GM12878 (cell line): Measurements from ENCODE around the gene NNMT.

ENCODE experiments used
- CBFB ChIP-seq: IDR thresholded peaks from 2 replicates; pipeline ENCODE4 v1.6.1; 2016; ENCODE audit warnings: antibody characterized with exemption, low read depth
- CHD4 ChIP-seq: fragments of 200-600 bp; sonication (generic); IDR thresholded peaks from 2 replicates; pipeline ENCODE4 v1.6.1; 2016; ENCODE audit warnings: mild to moderate bottlenecking
- CREB1 ChIP-seq: IDR thresholded peaks from 2 replicates; pipeline ENCODE4 v1.6.1; 2012; ENCODE audit warnings: low read depth, mild to moderate bottlenecking, inconsistent platforms
- FOXM1 ChIP-seq: IDR thresholded peaks from 2 replicates; pipeline ENCODE4 v1.6.1; 2012; ENCODE audit warnings: low read depth, mild to moderate bottlenecking, inconsistent platforms, low read length, moderate library complexity
- NR2C2 ChIP-seq: IDR thresholded peaks from 2 replicates; pipeline ENCODE4 v1.6.1; 2011; ENCODE audit warnings: borderline replicate concordance, low read depth; ENCODE audit not compliant: control insufficient read depth, insufficient read length
- POLR2A ChIP-seq: IDR thresholded peaks from 2 replicates; pipeline ENCODE4 v1.6.1; 2011; ENCODE audit warnings: low read depth, mild to moderate bottlenecking, low read length
- POLR2AphosphoS5 ChIP-seq: IDR thresholded peaks from 2 replicates; pipeline ENCODE4 v1.6.1; 2011; ENCODE audit warnings: mild to moderate bottlenecking, low read length, inconsistent platforms
- SREBF1 ChIP-seq: IDR thresholded peaks from 2 replicates; pipeline ENCODE4 v1.6.1; 2012; ENCODE audit warnings: mild to moderate bottlenecking, low read length
- SRF ChIP-seq, 2 experiments: IDR thresholded peaks; 2 replicates each; pipeline ENCODE4 v1.6.1; 2011; ENCODE audit warnings: low read depth in 2 of 2, low read length in 2 of 2, mild to moderate bottlenecking in 1 of 2, moderate library complexity in 1 of 2
- WRNIP1 ChIP-seq: IDR thresholded peaks from 2 replicates; pipeline ENCODE4 v1.6.1; 2011; ENCODE audit warnings: low read depth, low read length, improper control_type of control experiment, borderline replicate concordance
- TF ChIP-seq, protein P1 (sequence below): IDR thresholded peaks from 2 replicates; pipeline ENCODE4 v1.6.1; 2011; ENCODE audit warnings: mild to moderate bottlenecking, low read depth, low read length, moderate library complexity; ENCODE audit not compliant: insufficient replicate concordance
- TF ChIP-seq, protein P2 (sequence below), 3 experiments: IDR thresholded peaks in 2 of 3; conservative IDR thresholded peaks in 1 of 3; 2 replicates each; pipeline ENCODE4 v1.5.1; 2011; ENCODE audit warnings: low read depth in 3 of 3, low read length in 3 of 3, mild to moderate bottlenecking in 3 of 3, control low read depth in 2 of 3, moderate library complexity in 2 of 3, inconsistent platforms in 1 of 3, mixed read lengths in 1 of 3; ENCODE audit not compliant: control insufficient read depth in 2 of 3, insufficient read depth in 1 of 3; ENCODE audit errors: extremely low read depth in 1 of 3
- TF ChIP-seq, protein P3 (sequence below): fragments of 450-650 bp; IDR thresholded peaks from 2 replicates; pipeline ENCODE4 v1.6.1; 2016; ENCODE audit warnings: mild to moderate bottlenecking
- TF ChIP-seq, protein P4 (sequence below): IDR thresholded peaks from 2 replicates; pipeline ENCODE4 v1.6.1; 2012; ENCODE audit warnings: low read length, inconsistent platforms

DNA sequence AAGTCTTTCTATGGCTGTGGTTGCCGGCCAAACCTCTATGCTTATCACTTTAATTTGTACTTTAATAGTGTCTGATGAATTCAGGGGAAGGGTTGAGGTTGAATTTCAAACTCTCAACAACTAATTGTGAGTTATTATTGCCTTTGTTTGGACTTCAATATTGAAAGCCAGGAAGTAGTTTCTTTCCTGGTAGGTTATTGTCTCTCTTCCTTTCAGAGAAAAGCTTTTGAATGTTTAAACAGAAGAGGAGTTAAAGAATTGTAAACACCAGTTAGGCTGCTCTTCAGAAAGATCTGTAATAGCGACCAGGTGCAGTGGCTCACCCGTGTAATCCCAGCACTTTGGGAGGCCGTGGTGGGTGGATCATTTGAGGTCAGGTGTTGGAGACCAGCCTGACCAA is 22.2 kb downstream of the NNMT start:
- TF ChIP-seq CHD4: no peak
- TF ChIP-seq, protein P1, sequence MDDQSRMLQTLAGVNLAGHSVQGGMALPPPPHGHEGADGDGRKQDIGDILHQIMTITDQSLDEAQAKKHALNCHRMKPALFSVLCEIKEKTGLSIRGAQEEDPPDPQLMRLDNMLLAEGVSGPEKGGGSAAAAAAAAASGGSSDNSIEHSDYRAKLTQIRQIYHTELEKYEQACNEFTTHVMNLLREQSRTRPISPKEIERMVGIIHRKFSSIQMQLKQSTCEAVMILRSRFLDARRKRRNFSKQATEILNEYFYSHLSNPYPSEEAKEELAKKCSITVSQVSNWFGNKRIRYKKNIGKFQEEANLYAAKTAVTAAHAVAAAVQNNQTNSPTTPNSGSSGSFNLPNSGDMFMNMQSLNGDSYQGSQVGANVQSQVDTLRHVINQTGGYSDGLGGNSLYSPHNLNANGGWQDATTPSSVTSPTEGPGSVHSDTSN: no peak
- TF ChIP-seq CREB1: no peak
- TF ChIP-seq FOXM1: no peak
- TF ChIP-seq, protein P2, sequence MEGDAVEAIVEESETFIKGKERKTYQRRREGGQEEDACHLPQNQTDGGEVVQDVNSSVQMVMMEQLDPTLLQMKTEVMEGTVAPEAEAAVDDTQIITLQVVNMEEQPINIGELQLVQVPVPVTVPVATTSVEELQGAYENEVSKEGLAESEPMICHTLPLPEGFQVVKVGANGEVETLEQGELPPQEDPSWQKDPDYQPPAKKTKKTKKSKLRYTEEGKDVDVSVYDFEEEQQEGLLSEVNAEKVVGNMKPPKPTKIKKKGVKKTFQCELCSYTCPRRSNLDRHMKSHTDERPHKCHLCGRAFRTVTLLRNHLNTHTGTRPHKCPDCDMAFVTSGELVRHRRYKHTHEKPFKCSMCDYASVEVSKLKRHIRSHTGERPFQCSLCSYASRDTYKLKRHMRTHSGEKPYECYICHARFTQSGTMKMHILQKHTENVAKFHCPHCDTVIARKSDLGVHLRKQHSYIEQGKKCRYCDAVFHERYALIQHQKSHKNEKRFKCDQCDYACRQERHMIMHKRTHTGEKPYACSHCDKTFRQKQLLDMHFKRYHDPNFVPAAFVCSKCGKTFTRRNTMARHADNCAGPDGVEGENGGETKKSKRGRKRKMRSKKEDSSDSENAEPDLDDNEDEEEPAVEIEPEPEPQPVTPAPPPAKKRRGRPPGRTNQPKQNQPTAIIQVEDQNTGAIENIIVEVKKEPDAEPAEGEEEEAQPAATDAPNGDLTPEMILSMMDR (IDR thresholded peaks at IDR 0.05 in 2 of 3, conservative IDR thresholded peaks at IDR 0.05 in 1 of 3; ENCODE audit: control insufficient read depth in 2 of 3, extremely low read depth in 1 of 3, insufficient read depth in 1 of 3, low read depth in 3 of 3, low read length in 3 of 3): no peak
- TF ChIP-seq POLR2AphosphoS5: no peak
- TF ChIP-seq POLR2A: no peak
- TF ChIP-seq, protein P3, sequence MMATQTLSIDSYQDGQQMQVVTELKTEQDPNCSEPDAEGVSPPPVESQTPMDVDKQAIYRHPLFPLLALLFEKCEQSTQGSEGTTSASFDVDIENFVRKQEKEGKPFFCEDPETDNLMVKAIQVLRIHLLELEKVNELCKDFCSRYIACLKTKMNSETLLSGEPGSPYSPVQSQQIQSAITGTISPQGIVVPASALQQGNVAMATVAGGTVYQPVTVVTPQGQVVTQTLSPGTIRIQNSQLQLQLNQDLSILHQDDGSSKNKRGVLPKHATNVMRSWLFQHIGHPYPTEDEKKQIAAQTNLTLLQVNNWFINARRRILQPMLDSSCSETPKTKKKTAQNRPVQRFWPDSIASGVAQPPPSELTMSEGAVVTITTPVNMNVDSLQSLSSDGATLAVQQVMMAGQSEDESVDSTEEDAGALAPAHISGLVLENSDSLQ: no peak
- TF ChIP-seq, protein P4, sequence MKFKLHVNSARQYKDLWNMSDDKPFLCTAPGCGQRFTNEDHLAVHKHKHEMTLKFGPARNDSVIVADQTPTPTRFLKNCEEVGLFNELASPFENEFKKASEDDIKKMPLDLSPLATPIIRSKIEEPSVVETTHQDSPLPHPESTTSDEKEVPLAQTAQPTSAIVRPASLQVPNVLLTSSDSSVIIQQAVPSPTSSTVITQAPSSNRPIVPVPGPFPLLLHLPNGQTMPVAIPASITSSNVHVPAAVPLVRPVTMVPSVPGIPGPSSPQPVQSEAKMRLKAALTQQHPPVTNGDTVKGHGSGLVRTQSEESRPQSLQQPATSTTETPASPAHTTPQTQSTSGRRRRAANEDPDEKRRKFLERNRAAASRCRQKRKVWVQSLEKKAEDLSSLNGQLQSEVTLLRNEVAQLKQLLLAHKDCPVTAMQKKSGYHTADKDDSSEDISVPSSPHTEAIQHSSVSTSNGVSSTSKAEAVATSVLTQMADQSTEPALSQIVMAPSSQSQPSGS: no peak
- no peak for TF ChIP-seq CBFB
- TF ChIP-seq SREBF1: no peak
- TF ChIP-seq SRF (IDR thresholded peaks at IDR 0.05; ENCODE audit: low read depth in 2 of 2, low read length in 2 of 2): no peak
- TF ChIP-seq NR2C2: no peak
- TF ChIP-seq WRNIP1: no peak
